Smooth muscle cell (in vitro differentiated cells): ENCODE results near the gene IGF2R. TPM values are rescaled to one million over a fixed set of nuclear protein-coding genes. Genes with fewer than 3 reads are reported as not detected.

Experiments
- DNase-seq: peaks from one replicate; lab custom pipeline; 2025; ENCODE audit not compliant: unreplicated experiment; lab: John Stamatoyannopoulos, UW
- H2AFZ ChIP-seq: fragments of 200-600 bp; sonication (generic); 2 replicates; pipeline ENCODE4 v1.6.0; 2016; ENCODE audit warnings: antibody characterized with exemption, low read depth, mild to moderate bottlenecking
- H3F3A ChIP-seq: fragments of 200-600 bp; sonication (generic); 2 replicates; pipeline ENCODE4 v1.6.0; 2017; ENCODE audit warnings: antibody characterized with exemption, low read depth
- H3K27ac ChIP-seq: fragments of 200-600 bp; sonication (generic); 2 replicates; pipeline ENCODE4 v1.5.1; 2016; ENCODE audit warnings: low read depth, mild to moderate bottlenecking
- H3K27me3 ChIP-seq: fragments of 200-600 bp; sonication (generic); 2 replicates; pipeline ENCODE4 v1.6.1; 2016; ENCODE audit warnings: low read depth, mild to moderate bottlenecking
- H3K36me3 ChIP-seq: fragments of 200-600 bp; sonication (generic); 2 replicates; pipeline ENCODE4 v1.5.1; 2016; ENCODE audit warnings: low read depth
- H3K4me1 ChIP-seq: fragments of 200-600 bp; sonication (generic); 2 replicates; pipeline ENCODE4 v1.5.1; 2016; ENCODE audit warnings: low read depth
- H3K4me2 ChIP-seq: fragments of 200-600 bp; sonication (generic); 2 replicates; pipeline ENCODE4 v1.6.0; 2016; ENCODE audit warnings: mild to moderate bottlenecking
- H3K4me3 ChIP-seq: fragments of 200-600 bp; sonication (generic); 2 replicates; pipeline ENCODE4 v1.5.1; 2016; ENCODE audit warnings: mild to moderate bottlenecking
- H3K79me2 ChIP-seq: fragments of 200-600 bp; sonication (generic); 2 replicates; pipeline ENCODE4 v1.6.0; 2016; ENCODE audit warnings: low read depth, mild to moderate bottlenecking
- H3K9ac ChIP-seq: fragments of 200-600 bp; sonication (generic); 2 replicates; pipeline ENCODE4 v1.6.0; 2016; ENCODE audit warnings: low read depth
- H3K9me3 ChIP-seq: fragments of 200-600 bp; sonication (generic); replicated peaks from 2 replicates; pipeline ENCODE4 v1.5.1; 2016; ENCODE audit warnings: low read depth
- H4K20me1 ChIP-seq: fragments of 200-600 bp; sonication (generic); 2 replicates; pipeline ENCODE4 v1.6.0; 2016; ENCODE audit warnings: low read depth
- WGBS: methylation state at CpG from one replicate; pipeline ENCODE4 v1.1.7; 2016; ENCODE audit warnings: low lambda C conversion rate; 5-methylcytosine and 5-hydroxymethylcytosine counted together
- polyA plus RNA-seq: library from polyadenylated mRNA; unstranded; fragments of >200 nt; fragmentation: Nextera tagmentation; extraction: Ambion mirVana; gene quantifications from 2 replicates; pipeline ENCODE4 v1.2.1, GENCODE V29; 2016
- total RNA-seq: library from RNA; depleted of rRNA; stranded (reverse); fragments of >200 nt; gene quantifications from 2 replicates; pipeline ENCODE4 v1.2.3, GENCODE V29; 2014
- TF ChIP-seq, protein P1 (sequence below): fragments of 200-600 bp; sonication (generic); IDR thresholded peaks from 2 replicates; pipeline ENCODE4 v1.5.1; 2017; ENCODE audit warnings: borderline replicate concordance, mild to moderate bottlenecking, antibody characterized with exemption; ENCODE audit not compliant: insufficient read depth, poor library complexity, severe bottlenecking

Gene IGF2R
- total and polyA plus RNA-seq, 2 experiments from 2014 or later: 44.7 to 77.4 TPM

- DNase-seq: no peak
- H3K9ac ChIP-seq: no peak overlapping the region
- H3K79me2 ChIP-seq: no peaks in the 10 kb centered on the region
- TF ChIP-seq, protein P1, sequence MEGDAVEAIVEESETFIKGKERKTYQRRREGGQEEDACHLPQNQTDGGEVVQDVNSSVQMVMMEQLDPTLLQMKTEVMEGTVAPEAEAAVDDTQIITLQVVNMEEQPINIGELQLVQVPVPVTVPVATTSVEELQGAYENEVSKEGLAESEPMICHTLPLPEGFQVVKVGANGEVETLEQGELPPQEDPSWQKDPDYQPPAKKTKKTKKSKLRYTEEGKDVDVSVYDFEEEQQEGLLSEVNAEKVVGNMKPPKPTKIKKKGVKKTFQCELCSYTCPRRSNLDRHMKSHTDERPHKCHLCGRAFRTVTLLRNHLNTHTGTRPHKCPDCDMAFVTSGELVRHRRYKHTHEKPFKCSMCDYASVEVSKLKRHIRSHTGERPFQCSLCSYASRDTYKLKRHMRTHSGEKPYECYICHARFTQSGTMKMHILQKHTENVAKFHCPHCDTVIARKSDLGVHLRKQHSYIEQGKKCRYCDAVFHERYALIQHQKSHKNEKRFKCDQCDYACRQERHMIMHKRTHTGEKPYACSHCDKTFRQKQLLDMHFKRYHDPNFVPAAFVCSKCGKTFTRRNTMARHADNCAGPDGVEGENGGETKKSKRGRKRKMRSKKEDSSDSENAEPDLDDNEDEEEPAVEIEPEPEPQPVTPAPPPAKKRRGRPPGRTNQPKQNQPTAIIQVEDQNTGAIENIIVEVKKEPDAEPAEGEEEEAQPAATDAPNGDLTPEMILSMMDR: no peak
- no peak overlapping the region for H3K4me3 ChIP-seq
- H3K9me3 ChIP-seq: no peaks in the 10 kb centered on the region
- H3F3A ChIP-seq: no peaks in the 10 kb centered on the region
- H3K27me3 ChIP-seq: no peaks in the 10 kb centered on the region
- no peak overlapping the region for H3K27ac ChIP-seq
- H3K4me1 ChIP-seq: no peaks in the 10 kb centered on the region
- peaks cover 21% of the 10 kb centered on the region for H3K36me3 ChIP-seq
- H3K4me2 ChIP-seq: no peak overlapping the region
- 87% methylated on average over 8 of the region's 8 CpGs for WGBS
- H2AFZ ChIP-seq: no peak overlapping the region
- no peaks in the 10 kb centered on the region for H4K20me1 ChIP-seq
Observed at GRCh38 chr6:160063771-160064413, 95.0 kb downstream of the IGF2R start.

- no peak overlapping the region for H3K27ac ChIP-seq
- H3K4me2 ChIP-seq: no peak overlapping the region
- H3K27me3 ChIP-seq: no peaks in the 10 kb centered on the region
- H3K4me1 ChIP-seq: no peaks in the 10 kb centered on the region
- no peak for DNase-seq
- TF ChIP-seq, protein P1: no peak
- H4K20me1 ChIP-seq: no peaks in the 10 kb centered on the region
- no peak overlapping the region for H2AFZ ChIP-seq
- H3K9ac ChIP-seq: no peak overlapping the region
- 99% methylated on average over 9 of the region's 9 CpGs for WGBS
- H3K36me3 ChIP-seq: peaks cover 12% of the 10 kb centered on the region
- H3K9me3 ChIP-seq: no peaks in the 10 kb centered on the region
- H3K79me2 ChIP-seq: no peaks in the 10 kb centered on the region
- no peaks in the 10 kb centered on the region for H3F3A ChIP-seq
- H3K4me3 ChIP-seq: no peak overlapping the region
Observed at GRCh38 chr6:160065200-160065599, 96.3 kb downstream of the IGF2R start.

GRCh38 chr6:160067564-160067963, 98.7 kb downstream of the IGF2R start:
- H3K27me3 ChIP-seq: no peaks in the 10 kb centered on the region
- H3K4me2 ChIP-seq: no peak overlapping the region
- no peak for DNase-seq
- TF ChIP-seq, protein P1: no peak
- H3K9me3 ChIP-seq: no peaks in the 10 kb centered on the region
- H3K4me1 ChIP-seq: no peaks in the 10 kb centered on the region
- peaks cover 4% of the 10 kb centered on the region for H3K36me3 ChIP-seq
- H3K9ac ChIP-seq: no peak overlapping the region
- 98% methylated on average over 10 of the region's 10 CpGs for WGBS
- no peaks in the 10 kb centered on the region for H4K20me1 ChIP-seq
- H3K4me3 ChIP-seq: no peak overlapping the region
- H2AFZ ChIP-seq: no peak overlapping the region
- H3F3A ChIP-seq: no peaks in the 10 kb centered on the region
- H3K79me2 ChIP-seq: no peaks in the 10 kb centered on the region
- H3K27ac ChIP-seq: no peak overlapping the region

DNA sequence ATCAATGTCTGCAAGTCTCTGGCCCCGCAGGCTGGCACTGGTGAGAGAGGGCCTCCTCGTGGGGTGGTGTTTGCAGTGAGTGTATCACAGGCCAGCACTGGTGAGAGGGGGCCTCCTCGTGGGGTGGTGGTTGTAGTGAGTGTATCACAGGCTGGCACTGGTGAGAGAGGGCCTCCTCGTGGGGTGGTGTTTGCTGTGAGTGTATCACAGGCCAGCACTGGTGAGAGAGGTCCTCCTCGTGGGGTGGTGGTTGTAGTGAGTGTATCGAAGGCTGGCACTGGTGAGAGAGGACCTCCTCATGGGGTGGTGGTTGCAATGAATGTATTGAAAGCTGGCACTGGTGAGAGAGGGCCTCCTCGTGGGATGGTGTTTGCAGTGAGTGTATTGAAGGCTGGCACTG, 99.5 kb downstream of the IGF2R start:
- H3K4me3 ChIP-seq: no peak overlapping the region
- H4K20me1 ChIP-seq: no peaks in the 10 kb centered on the region
- TF ChIP-seq, protein P1: no peak
- H3K79me2 ChIP-seq: no peaks in the 10 kb centered on the region
- no peaks in the 10 kb centered on the region for H3K9me3 ChIP-seq
- no peaks in the 10 kb centered on the region for H3K4me1 ChIP-seq
- no peaks in the 10 kb centered on the region for H3F3A ChIP-seq
- WGBS: 97% methylated on average over 7 of the region's 7 CpGs
- no peak overlapping the region for H2AFZ ChIP-seq
- no peak overlapping the region for H3K9ac ChIP-seq
- no peaks in the 10 kb centered on the region for H3K27me3 ChIP-seq
- no peak for DNase-seq
- H3K4me2 ChIP-seq: no peak overlapping the region
- H3K36me3 ChIP-seq: peaks cover 1% of the 10 kb centered on the region
- H3K27ac ChIP-seq: no peak overlapping the region
